Measurements from ENCODE around the gene CXCL17.
A peak's percentile ranks its signal among the peaks of the same experiment; 100 is the strongest.

Gene CXCL17

GRCh38 chr19:42423462-42424344 lies 19.0 kb downstream of the CXCL17 start:
- Mint-ChIP-seq H3K9me3 (no peaks in the 10 kb centered on the region), H3K36me3 (ENCODE audit: low read depth) (peaks cover 3% of the 10 kb centered on the region), H3K4me1 (ENCODE audit: low read depth) (peaks cover 28% of the 10 kb centered on the region), H3K27me3 (ENCODE audit: low read depth) (peaks cover 4% of the 10 kb centered on the region), H3K27ac (peak overlapping the region; percentile 82), H3K4me3 (peak overlapping the region; percentile 89)

GRCh38 chr19:42422901-42423461 lies 19.8 kb downstream of the CXCL17 start:
- Mint-ChIP-seq H3K4me3 (peak overlapping the region; percentile 89), H3K27ac (peak overlapping the region; percentile 82), H3K27me3 (ENCODE audit: low read depth) (no peaks in the 10 kb centered on the region), H3K9me3 (no peaks in the 10 kb centered on the region), H3K4me1 (ENCODE audit: low read depth) (peaks cover 28% of the 10 kb centered on the region), H3K36me3 (ENCODE audit: low read depth) (peaks cover 3% of the 10 kb centered on the region)

GRCh38 chr19:42422092-42422900 lies 20.4 kb downstream of the CXCL17 start:
- peaks cover 3% of the 10 kb centered on the region for H3K36me3 Mint-ChIP-seq (ENCODE audit: low read depth)
- peak overlapping the region; percentile 82 for H3K27ac Mint-ChIP-seq
- no peaks in the 10 kb centered on the region for H3K9me3 Mint-ChIP-seq
- H3K4me3 Mint-ChIP-seq, result peak overlapping the region; percentile 89
- no peaks in the 10 kb centered on the region for H3K27me3 Mint-ChIP-seq (ENCODE audit: low read depth)
- H3K4me1 Mint-ChIP-seq (ENCODE audit: low read depth), result peaks cover 28% of the 10 kb centered on the region

GRCh38 chr19:42421591-42422031 lies 21.1 kb downstream of the CXCL17 start:
- Mint-ChIP-seq H3K9me3 (no peaks in the 10 kb centered on the region), H3K36me3 (ENCODE audit: low read depth) (peaks cover 3% of the 10 kb centered on the region), H3K4me3 (peak overlapping the region; percentile 8), H3K27me3 (ENCODE audit: low read depth) (no peaks in the 10 kb centered on the region), H3K27ac (no peak overlapping the region), H3K4me1 (ENCODE audit: low read depth) (peaks cover 28% of the 10 kb centered on the region)

- Mint-ChIP-seq H3K4me3 (no peak overlapping the region), H3K9me3 (no peaks in the 10 kb centered on the region)
Observed at GRCh38 chr19:42421101-42421500, 21.6 kb downstream of the CXCL17 start.

GRCh38 chr19:42420055-42420544 lies 22.6 kb downstream of the CXCL17 start:
- peaks cover 3% of the 10 kb centered on the region for H3K36me3 Mint-ChIP-seq (ENCODE audit: low read depth)
- H3K4me1 Mint-ChIP-seq (ENCODE audit: low read depth), result peaks cover 28% of the 10 kb centered on the region
- H3K27me3 Mint-ChIP-seq (ENCODE audit: low read depth), result no peaks in the 10 kb centered on the region
- no peak overlapping the region for H3K4me3 Mint-ChIP-seq
- no peaks in the 10 kb centered on the region for H3K9me3 Mint-ChIP-seq
- H3K27ac Mint-ChIP-seq, result no peak overlapping the region

More at GRCh38 chr19:42421101-42421500, 21.6 kb downstream of the CXCL17 start:
- Mint-ChIP-seq H3K27me3 (ENCODE audit: low read depth) (no peaks in the 10 kb centered on the region), H3K27ac (no peak overlapping the region), H3K4me1 (ENCODE audit: low read depth) (peaks cover 28% of the 10 kb centered on the region), H3K36me3 (ENCODE audit: low read depth) (peaks cover 3% of the 10 kb centered on the region)

- Mint-ChIP-seq H3K4me3 (no peak overlapping the region), H3K9me3 (no peaks in the 10 kb centered on the region), H3K27ac (no peak overlapping the region), H3K36me3 (ENCODE audit: low read depth) (peaks cover 6% of the 10 kb centered on the region), H3K4me1 (ENCODE audit: low read depth) (peaks cover 28% of the 10 kb centered on the region), H3K27me3 (ENCODE audit: low read depth) (no peaks in the 10 kb centered on the region)
Observed at GRCh38 chr19:42419309-42419708, 23.4 kb downstream of the CXCL17 start.

- Mint-ChIP-seq H3K27ac (no peak overlapping the region), H3K9me3 (no peaks in the 10 kb centered on the region), H3K4me1 (ENCODE audit: low read depth) (no peaks in the 10 kb centered on the region), H3K27me3 (ENCODE audit: low read depth) (no peaks in the 10 kb centered on the region), H3K4me3 (no peak overlapping the region), H3K36me3 (ENCODE audit: low read depth) (peaks cover 4% of the 10 kb centered on the region)
Observed at GRCh38 chr19:42412661-42413076, 30.1 kb downstream of the CXCL17 start.

GRCh38 chr19:42412227-42412626 lies 30.5 kb downstream of the CXCL17 start:
- Mint-ChIP-seq H3K27me3 (ENCODE audit: low read depth) (no peaks in the 10 kb centered on the region), H3K27ac (no peak overlapping the region), H3K4me1 (ENCODE audit: low read depth) (no peaks in the 10 kb centered on the region), H3K4me3 (no peak overlapping the region), H3K36me3 (ENCODE audit: low read depth) (peaks cover 4% of the 10 kb centered on the region), H3K9me3 (no peaks in the 10 kb centered on the region)

GRCh38 chr19:42411581-42412178 lies 31.1 kb downstream of the CXCL17 start:
- no peaks in the 10 kb centered on the region for H3K9me3 Mint-ChIP-seq
- no peaks in the 10 kb centered on the region for H3K27me3 Mint-ChIP-seq (ENCODE audit: low read depth)
- peaks cover 6% of the 10 kb centered on the region for H3K36me3 Mint-ChIP-seq (ENCODE audit: low read depth)
- no peak overlapping the region for H3K4me3 Mint-ChIP-seq
- H3K27ac Mint-ChIP-seq, result no peak overlapping the region
- H3K4me1 Mint-ChIP-seq (ENCODE audit: low read depth), result no peaks in the 10 kb centered on the region

GRCh38 chr19:42410371-42410770 lies 32.4 kb downstream of the CXCL17 start:
- Mint-ChIP-seq H3K27me3 (ENCODE audit: low read depth) (no peaks in the 10 kb centered on the region), H3K4me3 (no peak overlapping the region), H3K9me3 (no peaks in the 10 kb centered on the region), H3K27ac (no peak overlapping the region), H3K4me1 (ENCODE audit: low read depth) (no peaks in the 10 kb centered on the region), H3K36me3 (ENCODE audit: low read depth) (peaks cover 11% of the 10 kb centered on the region)

- Mint-ChIP-seq H3K4me3 (no peak overlapping the region), H3K27ac (no peak overlapping the region), H3K9me3 (no peaks in the 10 kb centered on the region), H3K36me3 (ENCODE audit: low read depth) (peaks cover 8% of the 10 kb centered on the region), H3K4me1 (ENCODE audit: low read depth) (no peaks in the 10 kb centered on the region), H3K27me3 (ENCODE audit: low read depth) (no peaks in the 10 kb centered on the region)
Observed at GRCh38 chr19:42409477-42409876, 33.3 kb downstream of the CXCL17 start.

GRCh38 chr19:42407816-42408175 lies 35.0 kb downstream of the CXCL17 start:
- peaks cover 9% of the 10 kb centered on the region for H3K36me3 Mint-ChIP-seq (ENCODE audit: low read depth)
- no peaks in the 10 kb centered on the region for H3K9me3 Mint-ChIP-seq
- no peak overlapping the region for H3K27ac Mint-ChIP-seq

More at GRCh38 chr19:42407816-42408175, 35.0 kb downstream of the CXCL17 start:
- Mint-ChIP-seq H3K27me3 (ENCODE audit: low read depth) (no peaks in the 10 kb centered on the region), H3K4me1 (ENCODE audit: low read depth) (no peaks in the 10 kb centered on the region), H3K4me3 (no peak overlapping the region)
